Retinal pigment epithelial cell (primary cell): ENCODE measurements around the gene TMEM39B.

Source experiments
- DNase-seq: peaks from one replicate; pipeline ENCODE4 v3.0.0-alpha.2; 2010; ENCODE audit warnings: low read depth
- H3K4me3 ChIP-seq: 2 replicates; pipeline ENCODE4 v1.5.1; 2011; ENCODE audit warnings: mild to moderate bottlenecking, low read length, control low read depth, moderate library complexity
- CTCF ChIP-seq: conservative IDR thresholded peaks from 2 replicates; pipeline ENCODE4 v1.5.1; 2011; ENCODE audit warnings: low read depth, low read length, control low read depth, inconsistent platforms

Gene TMEM39B

GRCh38 chr1:32091176-32091575 is 18.4 kb downstream of the TMEM39B start:
- no peak overlapping the region for H3K4me3 ChIP-seq
- no peak for DNase-seq
- TF ChIP-seq CTCF: no peak

DNA sequence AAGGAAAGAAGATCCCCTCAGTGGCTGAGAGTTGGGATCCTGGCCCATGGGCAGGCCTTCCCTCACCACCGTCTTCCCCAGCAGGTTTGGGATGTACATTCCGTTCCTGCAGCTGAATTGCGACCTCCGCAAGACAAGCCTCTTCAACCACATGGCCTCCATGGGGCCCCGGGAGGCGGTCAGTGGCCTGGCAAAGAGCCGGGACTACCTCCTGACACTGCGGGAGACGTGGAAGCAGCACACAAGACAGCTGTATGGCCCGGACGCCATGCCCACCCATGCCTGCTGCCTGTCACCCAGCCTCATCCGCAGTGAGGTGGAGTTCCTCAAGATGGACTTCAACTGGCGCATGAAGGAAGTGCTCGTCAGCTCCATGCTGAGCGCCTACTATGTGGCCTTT is 18.9 kb downstream of the TMEM39B start:
- no peak for DNase-seq
- no peak overlapping the region for H3K4me3 ChIP-seq
- TF ChIP-seq CTCF: no peak

- TF ChIP-seq CTCF: no peak
- DNase-seq: no peak
- H3K4me3 ChIP-seq: no peak overlapping the region
These were observed 22.2 kb downstream of the TMEM39B start for GRCh38 chr1:32094746-32095521.

GRCh38 chr1:32099426-32099825 is 26.7 kb downstream of the TMEM39B start:
- TF ChIP-seq CTCF: no peak
- DNase-seq: no peak
- H3K4me3 ChIP-seq: no peak overlapping the region

DNA sequence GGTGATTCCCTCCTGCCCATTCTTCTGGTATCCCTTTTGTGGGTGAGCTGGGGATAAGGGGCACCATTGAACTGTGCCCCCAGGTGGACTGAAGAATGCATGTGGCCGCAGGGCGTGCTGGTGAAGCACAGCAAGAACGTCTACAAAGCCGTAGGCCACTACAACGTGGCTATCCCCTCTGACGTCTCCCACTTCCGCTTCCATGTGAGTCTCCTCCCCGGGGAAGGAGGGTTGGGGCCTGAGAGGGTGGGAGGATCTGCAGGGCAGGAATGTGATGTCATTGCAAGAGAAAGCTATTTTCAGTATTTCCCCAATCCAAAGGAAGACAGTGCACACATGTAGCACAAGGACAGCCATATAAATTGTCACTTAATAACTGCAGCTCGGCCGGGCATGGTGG is 27.6 kb downstream of the TMEM39B start:
- no peak overlapping the region for H3K4me3 ChIP-seq
- DNase-seq: no peak
- no peak for TF ChIP-seq CTCF

DNA sequence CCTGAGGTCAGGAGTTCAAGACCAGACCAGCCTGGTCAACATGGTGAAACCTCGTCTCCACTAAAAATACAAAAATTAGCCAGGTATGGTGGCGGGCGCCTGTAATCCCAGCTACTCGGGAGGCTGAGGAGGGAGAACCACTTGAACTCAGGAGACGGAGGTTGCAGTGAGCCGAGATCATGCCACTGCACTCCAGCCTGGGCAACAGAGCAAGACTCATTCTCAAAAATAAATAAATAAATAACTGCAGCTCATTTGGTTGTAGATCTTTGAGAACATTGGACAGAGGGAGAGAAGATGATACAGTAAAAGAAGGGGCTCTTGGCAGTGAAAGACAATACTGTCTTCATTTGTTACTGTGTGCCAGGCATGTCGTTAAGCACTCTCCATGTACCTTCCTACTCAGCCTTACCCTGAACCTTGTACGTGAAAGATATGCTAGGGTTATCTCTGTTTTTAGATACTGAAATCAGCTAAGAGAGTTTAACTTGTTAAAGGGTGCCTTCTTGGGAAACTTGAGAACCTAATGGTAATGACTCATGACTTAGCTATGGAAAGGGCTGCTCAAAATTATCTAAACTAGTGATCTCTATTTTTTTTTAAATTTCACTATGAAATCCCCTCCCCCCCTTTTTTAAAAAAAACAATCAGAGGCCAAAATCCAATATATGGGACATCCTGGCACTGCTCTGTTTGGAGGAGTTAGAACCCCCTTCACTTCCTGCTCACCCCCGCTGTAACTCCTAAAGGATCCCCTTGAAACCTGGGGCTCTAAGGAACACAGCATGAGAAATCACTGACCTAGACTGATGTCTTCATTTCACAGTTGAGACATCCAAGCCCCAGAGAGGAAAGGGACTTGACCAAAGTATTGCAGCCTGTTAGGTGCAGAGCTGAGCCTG is 28.3 kb downstream of the TMEM39B start:
- no peak overlapping the region for H3K4me3 ChIP-seq
- no peak for TF ChIP-seq CTCF
- no peak for DNase-seq
